ENCODE data around the gene PSMC1. TPM values are rescaled to one million over a fixed set of nuclear protein-coding genes. Genes with fewer than 3 reads are reported as not detected.

The PSMC1 gene
- total RNA-seq, 1 donor from 2014 or later = 113 TPM

- no peak overlapping the region for H3K27ac Mint-ChIP-seq (ENCODE audit: unreplicated experiment)
- no peak for DNase-seq
- H3K4me1 Mint-ChIP-seq (ENCODE audit: low read depth, unreplicated experiment) = peaks cover 7% of the 10 kb centered on the region
- no peak overlapping the region for H3K4me3 Mint-ChIP-seq (ENCODE audit: unreplicated experiment)
- peaks cover 4% of the 10 kb centered on the region for H3K9me3 Mint-ChIP-seq (ENCODE audit: unreplicated experiment)
- no peaks in the 10 kb centered on the region for H3K27me3 Mint-ChIP-seq (ENCODE audit: unreplicated experiment)
- no peak for TF ChIP-seq CTCF (IDR thresholded peaks at IDR 0.05; ENCODE audit: partially characterized antibody, unreplicated experiment)
- no peaks in the 10 kb centered on the region for H3K36me3 Mint-ChIP-seq (ENCODE audit: unreplicated experiment)
These were observed 46.4 kb downstream of the PSMC1 start for GRCh38 chr14:90302529-90303303.

- H3K27me3 Mint-ChIP-seq (ENCODE audit: unreplicated experiment) = no peaks in the 10 kb centered on the region
- peaks cover 7% of the 10 kb centered on the region for H3K4me1 Mint-ChIP-seq (ENCODE audit: low read depth, unreplicated experiment)
- no peak overlapping the region for H3K27ac Mint-ChIP-seq (ENCODE audit: unreplicated experiment)
- peaks cover 4% of the 10 kb centered on the region for H3K9me3 Mint-ChIP-seq (ENCODE audit: unreplicated experiment)
- DNase-seq = no peak
- TF ChIP-seq CTCF (IDR thresholded peaks at IDR 0.05; ENCODE audit: partially characterized antibody, unreplicated experiment) = no peak
- H3K4me3 Mint-ChIP-seq (ENCODE audit: unreplicated experiment) = no peak overlapping the region
- no peaks in the 10 kb centered on the region for H3K36me3 Mint-ChIP-seq (ENCODE audit: unreplicated experiment)
These were observed 47.1 kb downstream of the PSMC1 start for GRCh38 chr14:90303473-90303872.

GRCh38 chr14:90304502-90304901 lies 48.1 kb downstream of the PSMC1 start:
- TF ChIP-seq CTCF (IDR thresholded peaks at IDR 0.05; ENCODE audit: partially characterized antibody, unreplicated experiment) = no peak
- peaks cover 7% of the 10 kb centered on the region for H3K4me1 Mint-ChIP-seq (ENCODE audit: low read depth, unreplicated experiment)
- no peak overlapping the region for H3K4me3 Mint-ChIP-seq (ENCODE audit: unreplicated experiment)
- no peak for DNase-seq
- H3K36me3 Mint-ChIP-seq (ENCODE audit: unreplicated experiment) = no peaks in the 10 kb centered on the region
- H3K9me3 Mint-ChIP-seq (ENCODE audit: unreplicated experiment) = peaks cover 4% of the 10 kb centered on the region
- no peak overlapping the region for H3K27ac Mint-ChIP-seq (ENCODE audit: unreplicated experiment)
- H3K27me3 Mint-ChIP-seq (ENCODE audit: unreplicated experiment) = no peaks in the 10 kb centered on the region

GRCh38 chr14:90305176-90305601 lies 48.8 kb downstream of the PSMC1 start:
- DNase-seq = no peak
- H3K4me1 Mint-ChIP-seq (ENCODE audit: low read depth, unreplicated experiment) = peaks cover 7% of the 10 kb centered on the region
- H3K27ac Mint-ChIP-seq (ENCODE audit: unreplicated experiment) = no peak overlapping the region
- no peak for TF ChIP-seq CTCF (IDR thresholded peaks at IDR 0.05; ENCODE audit: partially characterized antibody, unreplicated experiment)
- no peak overlapping the region for H3K4me3 Mint-ChIP-seq (ENCODE audit: unreplicated experiment)
- peaks cover 4% of the 10 kb centered on the region for H3K9me3 Mint-ChIP-seq (ENCODE audit: unreplicated experiment)
- H3K27me3 Mint-ChIP-seq (ENCODE audit: unreplicated experiment) = no peaks in the 10 kb centered on the region
- H3K36me3 Mint-ChIP-seq (ENCODE audit: unreplicated experiment) = no peaks in the 10 kb centered on the region

- Mint-ChIP-seq H3K9me3 (ENCODE audit: unreplicated experiment) (no peaks in the 10 kb centered on the region), H3K4me3 (ENCODE audit: unreplicated experiment) (no peak overlapping the region), H3K27me3 (ENCODE audit: unreplicated experiment) (peaks cover 1% of the 10 kb centered on the region), H3K27ac (ENCODE audit: unreplicated experiment) (no peak overlapping the region), H3K36me3 (ENCODE audit: unreplicated experiment) (no peaks in the 10 kb centered on the region), H3K4me1 (ENCODE audit: low read depth, unreplicated experiment) (no peaks in the 10 kb centered on the region)
- TF ChIP-seq CTCF (IDR thresholded peaks at IDR 0.05; ENCODE audit: partially characterized antibody, unreplicated experiment) = no peak
- DNase-seq = no peak
These were observed 52.2 kb downstream of the PSMC1 start for GRCh38 chr14:90308561-90308960.

Measured in glutamatergic neuron (in vitro differentiated cells).